Osteocyte (in vitro differentiated cells): Measurements from ENCODE around the gene PRKAR1B. TPM values are rescaled to one million over a fixed set of nuclear protein-coding genes. Genes with fewer than 3 reads are reported as not detected.

ENCODE experiments used
- DNase-seq: peaks from one replicate; pipeline ENCODE4 v3.0.0; 2021; ENCODE audit warnings: mixed read lengths; ENCODE audit not compliant: unreplicated experiment; ENCODE audit errors: extremely low spot score
- H3K27ac Mint-ChIP-seq: one replicate; pipeline ENCODE4 v1.8.0; 2021; ENCODE audit warnings: mild to moderate bottlenecking, mixed read lengths; ENCODE audit not compliant: unreplicated experiment
- H3K27me3 Mint-ChIP-seq: one replicate; pipeline ENCODE4 v1.8.0; 2021; ENCODE audit warnings: mixed read lengths; ENCODE audit not compliant: unreplicated experiment
- H3K36me3 Mint-ChIP-seq: one replicate; pipeline ENCODE4 v1.8.0; 2021; ENCODE audit warnings: mixed read lengths; ENCODE audit not compliant: unreplicated experiment
- H3K4me1 Mint-ChIP-seq: one replicate; pipeline ENCODE4 v1.8.0; 2021; ENCODE audit warnings: mixed read lengths; ENCODE audit not compliant: unreplicated experiment
- H3K4me3 Mint-ChIP-seq: one replicate; pipeline ENCODE4 v1.8.0; 2021; ENCODE audit warnings: mild to moderate bottlenecking, moderate library complexity, mixed read lengths; ENCODE audit not compliant: unreplicated experiment
- H3K9me3 Mint-ChIP-seq: one replicate; pipeline ENCODE4 v1.8.0; 2021; ENCODE audit warnings: mixed read lengths; ENCODE audit not compliant: unreplicated experiment
- total RNA-seq: library from RNA; stranded (reverse); gene quantifications from 2 replicates; pipeline ENCODE4 v1.2.1, GENCODE V29; 2021
- TF ChIP-seq, protein P1 (sequence below): fragments of 200-600 bp; sonication (generic); IDR thresholded peaks from 2 replicates; pipeline ENCODE4 v1.5.0; 2021; ENCODE audit warnings: antibody characterized with exemption, mild to moderate bottlenecking, moderate library complexity

PRKAR1B gene
- total RNA-seq, 1 donor from 2014 or later, result 12.0 TPM

DNA sequence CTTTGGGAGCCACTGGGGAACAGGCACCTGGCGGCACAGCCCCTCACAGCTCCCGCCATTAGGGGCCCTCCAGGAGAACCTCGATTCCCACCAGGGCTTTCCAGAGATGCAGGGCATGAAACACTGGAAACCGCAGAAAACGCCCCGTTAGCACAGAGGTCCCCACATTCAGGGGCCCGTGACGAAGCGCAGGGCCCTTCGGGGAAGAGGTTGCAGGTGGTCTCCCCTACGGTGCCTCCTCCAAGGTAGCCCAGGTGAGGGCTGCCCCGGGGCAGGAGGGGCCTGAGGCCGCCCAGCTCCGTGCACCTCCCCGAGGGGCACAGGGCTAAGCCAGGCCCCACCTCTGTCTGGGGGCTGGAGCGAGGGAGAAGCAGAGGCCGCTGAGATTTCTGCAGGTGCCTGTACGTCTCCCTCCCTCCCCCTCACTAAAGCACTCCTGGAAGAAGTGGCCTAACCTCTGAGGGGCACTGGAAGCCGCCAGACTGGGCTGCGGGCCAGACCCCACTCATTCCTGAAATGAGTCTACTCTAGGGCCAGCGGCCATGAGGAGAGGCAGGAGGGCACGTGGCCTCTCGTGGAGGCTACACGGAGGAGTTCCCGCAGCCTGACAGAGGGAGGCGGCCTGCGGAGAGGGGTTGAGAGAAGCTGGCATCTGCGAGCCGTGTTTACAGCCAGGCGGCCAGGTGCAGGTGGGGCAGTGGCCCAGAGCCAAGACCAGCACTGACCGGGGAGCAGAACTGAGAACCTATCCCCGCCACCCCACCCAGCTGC, 214.4 kb downstream of the PRKAR1B start:
- Mint-ChIP-seq H3K9me3 (no peaks in the 10 kb centered on the region), H3K4me3 (no peak overlapping the region), H3K36me3 (peaks cover 19% of the 10 kb centered on the region), H3K4me1 (peaks cover 33% of the 10 kb centered on the region), H3K27ac (no peak overlapping the region), H3K27me3 (no peaks in the 10 kb centered on the region)
- TF ChIP-seq, protein P1, sequence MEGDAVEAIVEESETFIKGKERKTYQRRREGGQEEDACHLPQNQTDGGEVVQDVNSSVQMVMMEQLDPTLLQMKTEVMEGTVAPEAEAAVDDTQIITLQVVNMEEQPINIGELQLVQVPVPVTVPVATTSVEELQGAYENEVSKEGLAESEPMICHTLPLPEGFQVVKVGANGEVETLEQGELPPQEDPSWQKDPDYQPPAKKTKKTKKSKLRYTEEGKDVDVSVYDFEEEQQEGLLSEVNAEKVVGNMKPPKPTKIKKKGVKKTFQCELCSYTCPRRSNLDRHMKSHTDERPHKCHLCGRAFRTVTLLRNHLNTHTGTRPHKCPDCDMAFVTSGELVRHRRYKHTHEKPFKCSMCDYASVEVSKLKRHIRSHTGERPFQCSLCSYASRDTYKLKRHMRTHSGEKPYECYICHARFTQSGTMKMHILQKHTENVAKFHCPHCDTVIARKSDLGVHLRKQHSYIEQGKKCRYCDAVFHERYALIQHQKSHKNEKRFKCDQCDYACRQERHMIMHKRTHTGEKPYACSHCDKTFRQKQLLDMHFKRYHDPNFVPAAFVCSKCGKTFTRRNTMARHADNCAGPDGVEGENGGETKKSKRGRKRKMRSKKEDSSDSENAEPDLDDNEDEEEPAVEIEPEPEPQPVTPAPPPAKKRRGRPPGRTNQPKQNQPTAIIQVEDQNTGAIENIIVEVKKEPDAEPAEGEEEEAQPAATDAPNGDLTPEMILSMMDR, result no peak
- no peak for DNase-seq

DNA sequence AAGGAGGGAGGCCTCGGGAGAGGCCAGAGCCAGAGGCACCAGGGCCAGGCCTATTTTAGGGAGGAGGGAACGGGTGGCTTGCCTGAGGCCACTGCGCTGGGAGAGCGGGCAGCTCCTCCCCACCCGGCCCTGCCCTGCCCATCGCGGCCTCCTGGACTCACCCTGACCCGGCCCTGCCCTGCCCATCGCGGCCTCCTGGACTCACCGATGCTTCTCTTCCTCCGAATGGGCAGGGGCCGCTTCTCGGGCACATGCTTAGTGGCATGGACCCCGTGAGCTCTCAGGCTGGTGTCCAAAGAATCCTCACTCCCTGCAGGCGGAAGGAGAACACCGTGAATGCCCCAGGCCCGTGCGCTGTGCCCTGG, 215.0 kb downstream of the PRKAR1B start:
- Mint-ChIP-seq H3K27me3 (no peaks in the 10 kb centered on the region), H3K4me1 (peaks cover 33% of the 10 kb centered on the region), H3K4me3 (no peak overlapping the region), H3K36me3 (peaks cover 19% of the 10 kb centered on the region), H3K27ac (no peak overlapping the region), H3K9me3 (no peaks in the 10 kb centered on the region)
- no peak for DNase-seq
- TF ChIP-seq, protein P1, result no peak

DNA sequence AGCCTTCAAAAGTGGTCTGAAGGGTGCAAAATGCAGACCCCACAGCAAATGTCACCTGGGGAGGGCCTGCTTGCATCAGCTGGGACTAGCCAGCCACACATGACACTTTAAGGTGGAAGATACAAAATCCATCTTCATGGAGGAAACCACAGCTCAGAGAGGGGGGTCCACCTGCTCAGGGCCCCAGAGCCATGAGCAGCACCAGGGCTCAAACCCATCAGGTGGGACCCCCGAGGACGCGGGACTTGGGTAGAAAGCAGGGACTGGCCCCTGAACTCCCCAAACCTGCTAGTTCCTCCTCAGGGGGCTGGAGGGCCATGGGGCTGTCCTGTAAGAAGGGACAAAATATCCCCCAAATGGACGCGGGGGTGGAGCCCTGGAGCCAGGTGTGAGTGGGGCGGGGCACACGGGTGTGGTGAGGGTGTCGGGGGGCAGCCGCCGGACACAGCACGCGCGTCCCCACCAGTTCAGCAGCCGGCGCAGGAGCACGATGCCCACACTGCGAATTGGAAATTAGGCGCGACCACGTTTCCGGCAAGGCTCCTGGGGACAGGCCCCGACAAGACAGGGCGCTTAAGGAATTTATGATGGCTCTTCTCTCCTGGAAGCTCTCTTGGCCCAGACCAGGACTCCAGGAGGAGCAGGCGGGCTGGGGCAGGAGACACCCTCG, 215.5 kb downstream of the PRKAR1B start:
- Mint-ChIP-seq H3K27me3 (no peaks in the 10 kb centered on the region), H3K4me3 (no peak overlapping the region), H3K9me3 (no peaks in the 10 kb centered on the region), H3K4me1 (peaks cover 33% of the 10 kb centered on the region), H3K27ac (no peak overlapping the region), H3K36me3 (peaks cover 19% of the 10 kb centered on the region)
- TF ChIP-seq, protein P1, result no peak
- DNase-seq, result no peak

DNA sequence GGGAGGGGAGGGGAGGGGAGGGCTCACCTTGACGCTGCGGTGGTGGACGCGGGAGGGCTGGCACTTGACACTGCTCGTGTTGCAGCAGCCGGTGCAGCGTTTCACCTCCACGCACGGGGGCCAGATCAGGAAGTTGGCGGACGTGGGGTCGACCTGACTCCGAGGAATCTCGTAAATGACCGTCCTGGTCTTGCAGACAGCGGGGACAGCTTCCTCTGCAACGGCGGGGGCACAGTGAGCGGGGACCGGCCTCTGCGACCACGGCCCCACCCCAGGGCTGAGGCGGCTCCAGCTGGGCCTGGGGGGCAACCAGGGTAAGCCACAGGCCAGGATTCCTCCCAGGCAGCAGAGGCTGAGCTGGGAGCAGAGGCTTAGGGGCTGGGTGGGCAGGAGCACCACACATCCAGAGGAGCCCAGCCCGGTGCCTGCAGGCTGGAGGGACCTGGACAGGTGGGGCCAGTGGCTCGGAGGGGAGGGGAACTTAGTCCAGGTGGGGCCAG, 216.2 kb downstream of the PRKAR1B start:
- H3K4me3 Mint-ChIP-seq, result no peak overlapping the region

DNA sequence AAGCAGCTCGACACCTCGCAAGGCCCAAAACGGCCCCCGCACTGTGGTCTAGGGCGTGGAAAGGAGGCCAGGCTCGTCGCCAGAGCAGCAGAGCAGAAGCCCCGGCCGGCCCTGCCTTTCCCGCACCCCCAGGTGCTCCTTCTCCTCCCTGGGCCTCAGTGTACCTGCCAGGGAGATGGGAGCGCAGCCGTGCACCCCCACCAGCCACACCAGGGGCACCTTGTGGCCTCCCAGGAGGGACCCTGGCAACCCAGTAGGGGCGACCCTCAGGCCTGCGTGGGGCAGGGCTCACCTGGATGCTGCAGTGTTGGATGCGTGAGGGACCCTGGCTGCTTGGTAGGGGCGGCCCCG, 217.0 kb downstream of the PRKAR1B start:
- Mint-ChIP-seq H3K36me3 (peaks cover 26% of the 10 kb centered on the region), H3K27me3 (no peaks in the 10 kb centered on the region), H3K4me1 (peaks cover 25% of the 10 kb centered on the region), H3K9me3 (no peaks in the 10 kb centered on the region), H3K27ac (no peak overlapping the region), H3K4me3 (no peak overlapping the region)
- TF ChIP-seq, protein P1, result no peak
- DNase-seq, result no peak

More for the DNA sequence above, 216.2 kb downstream of the PRKAR1B start:
- Mint-ChIP-seq H3K27me3 (no peaks in the 10 kb centered on the region), H3K36me3 (peaks cover 20% of the 10 kb centered on the region), H3K27ac (no peak overlapping the region), H3K9me3 (no peaks in the 10 kb centered on the region), H3K4me1 (peaks cover 27% of the 10 kb centered on the region)
- TF ChIP-seq, protein P1, result no peak
- DNase-seq, result no peak
